Panc1 (cell line): ENCODE measurements around the gene TBC1D17. TPM values are rescaled to one million over a fixed set of nuclear protein-coding genes. Genes with fewer than 3 reads are reported as not detected.

ENCODE experiments used
- ATAC-seq: fragments of 200-7000 bp; cut with Tn5 transposase; 2 replicates; pipeline ENCODE4 v1.9.1; 2020; ENCODE audit warnings: mild to moderate bottlenecking, moderate library complexity
- BruUV-seq: library from RNA; stranded (reverse); fragments of 400-500 nt; replicated peaks from 2 replicates; lab custom pipeline; 2021; lab: Mats Ljungman, UMichigan
- CTCF ChIA-PET: fragments of 300-600 bp; sonication (Branson Sonifier 250); formaldehyde crosslinking; loops from one replicate; lab custom pipeline; 2022; ENCODE audit warnings: antibody characterized with exemption; lab: Charles Lee
- POLR2A ChIA-PET: fragments of 300-600 bp; sonication (Branson Sonifier 250); formaldehyde crosslinking; loops from one replicate; lab custom pipeline; 2022; ENCODE audit warnings: antibody characterized with exemption; lab: Charles Lee
- DNase-seq: peaks from one replicate; pipeline ENCODE4 v3.0.0-alpha.2; 2010; ENCODE audit warnings: low read depth, low spot score
- H3K27ac ChIP-seq: 2 replicates; pipeline ENCODE4 v1.5.1; 2011; ENCODE audit warnings: mild to moderate bottlenecking, low read length, inconsistent platforms
- H3K27me3 ChIP-seq: fragments of 200-500 bp; sonication (Bioruptor generic); 2 replicates; pipeline ENCODE4 v1.6.0; 2014; ENCODE audit warnings: low read length, inconsistent platforms; ENCODE audit not compliant: control insufficient read depth, insufficient read depth
- H3K36me3 ChIP-seq: fragments of 200-500 bp; sonication (Bioruptor generic); 2 replicates; pipeline ENCODE4 v1.5.1; 2014; ENCODE audit warnings: inconsistent platforms, mild to moderate bottlenecking, low read length, moderate library complexity; ENCODE audit not compliant: control insufficient read depth, insufficient read depth
- H3K4me1 ChIP-seq: 2 replicates; pipeline ENCODE4 v1.5.1; 2011; ENCODE audit warnings: inconsistent platforms, mild to moderate bottlenecking, low read length, moderate library complexity; ENCODE audit not compliant: control insufficient read depth, insufficient read depth
- H3K4me3 ChIP-seq, 2 experiments: 2 replicates each; pipeline ENCODE4 v1.5.1; 2011 to 2012; ENCODE audit warnings: low read depth in 2 of 2, low read length in 2 of 2, mild to moderate bottlenecking in 2 of 2, inconsistent platforms in 1 of 2, moderate library complexity in 1 of 2
- H3K9me3 ChIP-seq: fragments of 200-500 bp; sonication (Bioruptor generic); 2 replicates; pipeline ENCODE4 v1.5.1; 2014; ENCODE audit warnings: low read depth, mild to moderate bottlenecking, inconsistent platforms, low read length, moderate library complexity; ENCODE audit not compliant: control insufficient read depth, insufficient read depth
- CTCF ChIP-seq: fragments of 450-650 bp; IDR thresholded peaks from 2 replicates; pipeline ENCODE4 v1.5.1; 2017; ENCODE audit warnings: mild to moderate bottlenecking
- POLR2AphosphoS5 ChIP-seq: IDR thresholded peaks from 2 replicates; pipeline ENCODE4 v1.6.1; 2012; ENCODE audit warnings: mild to moderate bottlenecking, low read depth, low read length, moderate library complexity
- REST ChIP-seq, 2 experiments: IDR thresholded peaks; 2 replicates each; pipeline ENCODE4 v1.6.1; 2011 to 2012; ENCODE audit warnings: low read depth in 2 of 2, control low read depth in 1 of 2, low read length in 1 of 2, mild to moderate bottlenecking in 1 of 2, moderate library complexity in 1 of 2; ENCODE audit not compliant: insufficient read depth in 1 of 2
- SIN3A ChIP-seq: IDR thresholded peaks from 2 replicates; pipeline ENCODE4 v1.6.1; 2012; ENCODE audit warnings: low read depth, mild to moderate bottlenecking, low read length, moderate library complexity, borderline replicate concordance; ENCODE audit not compliant: insufficient read depth
- TCF7L2 ChIP-seq: IDR thresholded peaks from 2 replicates; pipeline ENCODE4 v1.6.1; 2011; ENCODE audit warnings: mild to moderate bottlenecking, low read depth, low read length, inconsistent platforms
- in situ Hi-C: cut with HindIII; loops from 2 replicates; pipeline ENCODE4 v1.10.0; 2016; ENCODE audit warnings: low sequenced_read_pairs, low pct_unique_long_range_greater_than_20kb
- intact Hi-C: fragments of 100-400 bp; cut with micrococcal nuclease; formaldehyde crosslinking; loops from one replicate; pipeline ENCODE4 v1.10.0; 2022; ENCODE audit not compliant: unreplicated experiment
- total RNA-seq: library from RNA; stranded (reverse); gene quantifications from one replicate; pipeline ENCODE4 v1.2.1, GENCODE V29; 2021; ENCODE audit not compliant: unreplicated experiment

TBC1D17 gene
- total RNA-seq, 1 experiment from 2014 or later = 43.2 TPM

- Histone ChIP-seq H3K4me1 (peaks cover 8% of the 10 kb centered on the region), H3K36me3 (no peaks in the 10 kb centered on the region; the same call in none of the 2 replicates), H3K4me3 (no peak overlapping the region), H3K27me3 (no peaks in the 10 kb centered on the region), H3K27ac (no peak overlapping the region), H3K9me3 (no peaks in the 10 kb centered on the region)
- ATAC-seq (no peak), DNase-seq (no peak)
- TF ChIP-seq REST (IDR thresholded peaks at IDR 0.05; ENCODE audit: insufficient read depth in 1 of 2, low read depth in 2 of 2, low read length in 1 of 2) (no peak), TCF7L2 (no peak), POLR2AphosphoS5 (no peak), CTCF (no peak), SIN3A (no peak)
- intact Hi-C loops (no loop called here), in situ Hi-C loops (no loop called here)
- ChIA-PET CTCF (no interaction called here), POLR2A (no interaction called here)
- BruUV-seq = no TSS peak
These were observed 48.0 kb downstream of the TBC1D17 start for GRCh38 chr19:49925486-49925885.

GRCh38 chr19:49926515-49926914 is 49.0 kb downstream of the TBC1D17 start:
- TF ChIP-seq TCF7L2 = no peak
- TF ChIP-seq REST (IDR thresholded peaks at IDR 0.05; ENCODE audit: insufficient read depth in 1 of 2, low read depth in 2 of 2, low read length in 1 of 2) = no peak
- no peak for TF ChIP-seq CTCF
- no peak for TF ChIP-seq SIN3A
- Histone ChIP-seq H3K9me3 (no peaks in the 10 kb centered on the region), H3K27me3 (no peaks in the 10 kb centered on the region), H3K4me1 (peaks cover 12% of the 10 kb centered on the region), H3K27ac (no peak overlapping the region), H3K4me3 (no peak overlapping the region), H3K36me3 (no peaks in the 10 kb centered on the region; the same call in none of the 2 replicates)
- no peak for ATAC-seq
- no TSS peak for BruUV-seq
- DNase-seq = no peak
- ChIA-PET POLR2A (interaction anchor here (0.6 kb wide), 1 partner anchor 48 kb away, joined by 4 read pairs; no protein-coding TSS in a partner anchor), CTCF (no interaction called here)
- in situ Hi-C loops = no loop called here
- intact Hi-C loops = no loop called here
